Trophoblast cell (in vitro differentiated cells and primary cell): ENCODE data around the gene SASH1.

ENCODE experiments used
- DNase-seq, 2 donors: peaks; one replicate each; pipeline ENCODE4 v3.0.0-alpha.2; 2016
- H2AFZ ChIP-seq: 2 replicates; pipeline ENCODE4 v1.6.1; 2013; ENCODE audit warnings: low read length, moderate library complexity, mild to moderate bottlenecking; ENCODE audit not compliant: insufficient read depth, poor library complexity
- H2AK5ac ChIP-seq: 2 replicates; pipeline ENCODE4 v1.6.1; 2013; ENCODE audit warnings: mild to moderate bottlenecking, low read length
- H2BK120ac ChIP-seq: 2 replicates; pipeline ENCODE4 v1.6.1; 2013; ENCODE audit warnings: low read length, mild to moderate bottlenecking, moderate library complexity; ENCODE audit not compliant: insufficient read depth, poor library complexity
- H2BK12ac ChIP-seq: 2 replicates; pipeline ENCODE4 v1.6.1; 2013; ENCODE audit warnings: mild to moderate bottlenecking, low read length, moderate library complexity
- H2BK5ac ChIP-seq: 2 replicates; pipeline ENCODE4 v1.6.1; 2013; ENCODE audit warnings: low read length, low read depth, moderate library complexity, mild to moderate bottlenecking; ENCODE audit not compliant: poor library complexity
- H3K14ac ChIP-seq: 2 replicates; pipeline ENCODE4 v1.6.1; 2013; ENCODE audit warnings: mild to moderate bottlenecking, low read length
- H3K18ac ChIP-seq: 2 replicates; pipeline ENCODE4 v1.6.1; 2013; ENCODE audit warnings: mild to moderate bottlenecking, low read length
- H3K23ac ChIP-seq: 2 replicates; pipeline ENCODE4 v1.6.1; 2013; ENCODE audit warnings: low read length
- H3K27ac ChIP-seq: 2 replicates; pipeline ENCODE4 v1.5.1; 2013; ENCODE audit warnings: low read depth, mild to moderate bottlenecking, inconsistent platforms, low read length, moderate library complexity
- H3K27me3 ChIP-seq: 2 replicates; pipeline ENCODE4 v1.6.1; 2013; ENCODE audit warnings: inconsistent platforms, mild to moderate bottlenecking, low read length, moderate library complexity; ENCODE audit not compliant: insufficient read depth
- H3K36me3 ChIP-seq, 2 experiments: 1 replicate in 1 of 2; 2 replicates in 1 of 2; pipeline ENCODE4 v1.6.1; 2013; ENCODE audit warnings: low read length in 2 of 2, mild to moderate bottlenecking in 2 of 2, moderate library complexity in 1 of 2; ENCODE audit not compliant: insufficient read depth in 2 of 2, control insufficient read depth in 1 of 2
- H3K4ac ChIP-seq: 2 replicates; pipeline ENCODE4 v1.6.1; 2013; ENCODE audit warnings: low read depth, mild to moderate bottlenecking, low read length, moderate library complexity
- H3K4me1 ChIP-seq, 2 experiments: 1 replicate in 1 of 2; 2 replicates in 1 of 2; pipeline ENCODE4 v1.6.1; 2013; ENCODE audit warnings: low read length in 2 of 2, mild to moderate bottlenecking in 2 of 2, moderate library complexity in 1 of 2; ENCODE audit not compliant: insufficient read depth in 2 of 2, control insufficient read depth in 1 of 2
- H3K4me2 ChIP-seq: 2 replicates; pipeline ENCODE4 v1.6.1; 2013; ENCODE audit warnings: inconsistent platforms, mild to moderate bottlenecking, low read length, moderate library complexity
- H3K4me3 ChIP-seq: 2 replicates; pipeline ENCODE4 v1.5.1; 2013; ENCODE audit warnings: mild to moderate bottlenecking, low read depth, low read length, inconsistent platforms
- H3K79me1 ChIP-seq: one replicate; pipeline ENCODE4 v1.6.1; 2013; ENCODE audit warnings: low read length
- H3K79me2 ChIP-seq: 2 replicates; pipeline ENCODE4 v1.6.1; 2013; ENCODE audit warnings: low read length, mild to moderate bottlenecking; ENCODE audit not compliant: control insufficient read depth, insufficient read depth, poor library complexity
- H3K9ac ChIP-seq: 2 replicates; pipeline ENCODE4 v1.6.1; 2013; ENCODE audit warnings: mild to moderate bottlenecking, low read length
- H3K9me3 ChIP-seq: 2 replicates; pipeline ENCODE4 v1.6.1; 2013; ENCODE audit warnings: low read depth, mild to moderate bottlenecking, control low read depth, inconsistent platforms, low read length; ENCODE audit not compliant: insufficient read depth
- H4K12ac ChIP-seq: 2 replicates; pipeline ENCODE4 v1.6.1; 2013; ENCODE audit warnings: low read depth, mild to moderate bottlenecking, low read length, moderate library complexity
- H4K8ac ChIP-seq: 2 replicates; pipeline ENCODE4 v1.6.1; 2013; ENCODE audit warnings: low read depth, mild to moderate bottlenecking, low read length, moderate library complexity
- H4K91ac ChIP-seq: one replicate; pipeline ENCODE4 v1.6.1; 2013; ENCODE audit warnings: low read depth, mild to moderate bottlenecking, low read length, moderate library complexity
- WGBS: extraction: QIAGEN DNeasy Blood & Tissue Kit; methylation state at CpG from one replicate; pipeline ENCODE4 v1.1.7; 2013; ENCODE audit warnings: missing lambda C conversion rate; ENCODE audit not compliant: insufficient read length, insufficient coverage; ENCODE audit errors: extremely low coverage; 5-methylcytosine and 5-hydroxymethylcytosine counted together

SASH1 gene

DNA sequence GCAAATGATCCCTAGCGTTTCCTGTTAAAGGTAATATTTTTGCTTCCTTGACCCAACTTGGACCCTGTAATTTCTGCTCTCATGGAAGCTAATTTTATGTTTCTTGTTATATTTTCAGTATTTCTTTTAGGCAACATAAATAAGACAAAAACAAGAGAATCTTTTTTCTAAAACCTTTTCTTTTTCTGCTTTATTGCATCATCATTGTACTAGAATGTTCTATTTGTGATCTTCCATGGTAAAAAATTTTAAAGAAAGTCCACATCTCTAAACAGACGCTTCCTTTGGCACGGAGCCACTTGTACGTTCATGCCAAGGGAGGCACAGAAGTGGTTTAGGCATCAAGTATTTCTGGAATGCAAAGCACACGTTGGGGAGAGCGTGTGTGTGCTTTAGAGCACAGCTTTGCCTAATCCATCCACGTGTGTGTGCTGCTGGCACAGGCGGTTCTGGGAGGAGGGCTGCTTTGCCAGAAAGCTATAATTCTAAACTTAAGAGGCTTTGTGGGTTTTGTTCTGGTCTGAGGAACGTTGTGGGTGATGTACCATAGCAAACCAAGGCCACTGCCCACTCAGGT is 98.3 kb downstream of the SASH1 start:
- Histone ChIP-seq H3K4me2 (no peak overlapping the region), H2AK5ac (no peak overlapping the region), H2AFZ (no peak overlapping the region), H4K12ac (no peak overlapping the region), H4K8ac (no peak overlapping the region), H3K27me3 (no peaks in the 10 kb centered on the region), H3K18ac (no peak overlapping the region), H2BK120ac (no peak overlapping the region), H2BK12ac (no peak overlapping the region), H3K9ac (no peak overlapping the region), H3K9me3 (no peaks in the 10 kb centered on the region), H3K79me1 (no peaks in the 10 kb centered on the region), H2BK5ac (no peak overlapping the region), H4K91ac (no peak overlapping the region), H3K4me1 (peaks cover 13 to 17% of the 10 kb centered on the region in 2 experiments), H3K4ac (no peak overlapping the region), H3K27ac (no peak overlapping the region), H3K14ac (no peak overlapping the region), H3K4me3 (no peak overlapping the region), H3K79me2 (no peaks in the 10 kb centered on the region), H3K36me3 (no peaks in the 10 kb centered on the region), H3K23ac (no peak overlapping the region)
- peak in 1 of 2 donors; percentile 43 for DNase-seq
- WGBS: no CpG with 5 or more reads among the region's 9 CpGs

- WGBS: no CpG with 5 or more reads among the region's 4 CpGs
Observed at GRCh38 chr6:148441454-148441911, 98.8 kb downstream of the SASH1 start.

DNA sequence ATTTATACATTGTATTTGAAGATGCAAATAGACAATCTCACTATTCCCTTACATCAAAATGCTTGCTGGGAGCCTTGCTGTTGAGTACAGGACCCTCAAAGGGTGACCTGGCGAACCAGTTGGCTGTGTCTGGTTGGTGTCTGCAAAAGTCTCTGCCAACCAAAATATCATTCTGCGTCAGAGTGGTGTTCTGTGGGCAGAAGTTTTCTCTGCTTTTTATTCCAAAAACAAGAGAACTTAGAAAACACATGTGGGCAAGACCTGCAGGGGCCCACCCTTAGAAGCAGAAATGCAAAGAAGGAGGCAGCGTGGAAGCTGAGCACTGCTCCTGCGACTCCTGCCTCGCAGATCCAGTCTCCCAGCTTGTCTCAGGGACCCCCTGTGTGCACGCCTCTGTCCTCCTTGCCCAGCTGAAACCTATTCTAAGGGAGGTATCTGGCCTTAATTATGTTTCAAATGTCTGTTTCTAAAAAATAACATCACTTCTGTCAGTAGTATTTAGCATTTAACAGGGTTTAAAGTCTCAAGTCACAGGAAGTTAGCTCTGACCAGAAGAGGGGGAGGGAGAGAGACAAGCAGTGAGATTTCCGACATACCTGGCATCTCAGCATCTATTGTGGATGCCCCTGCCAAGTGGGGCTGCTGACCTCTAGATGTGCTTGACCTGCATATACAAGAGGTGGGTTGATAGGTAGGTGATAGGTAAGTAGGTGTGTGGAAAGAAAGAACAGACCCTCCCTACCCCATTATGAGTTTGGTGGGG is 101.3 kb downstream of the SASH1 start:
- H2AFZ ChIP-seq: no peak overlapping the region
- H4K91ac ChIP-seq: no peak overlapping the region
- peaks cover 25 to 31% of the 10 kb centered on the region in 2 experiments for H3K4me1 ChIP-seq
- no peaks in the 10 kb centered on the region for H3K36me3 ChIP-seq
- no peak overlapping the region for H3K4ac ChIP-seq
- no peak overlapping the region for H2BK120ac ChIP-seq
- peaks cover 5% of the 10 kb centered on the region for H3K79me1 ChIP-seq
- H3K4me3 ChIP-seq: no peak overlapping the region
- no peak overlapping the region for H3K4me2 ChIP-seq
- H3K18ac ChIP-seq: no peak overlapping the region
- no peak overlapping the region for H3K27ac ChIP-seq
- H3K9ac ChIP-seq: no peak overlapping the region
- no peak overlapping the region for H4K12ac ChIP-seq
- no peak overlapping the region for H2BK5ac ChIP-seq
- H3K23ac ChIP-seq: no peak overlapping the region
- peaks cover 3% of the 10 kb centered on the region for H3K79me2 ChIP-seq
- no peaks in the 10 kb centered on the region for H3K27me3 ChIP-seq
- H4K8ac ChIP-seq: no peak overlapping the region
- no peak overlapping the region for H2AK5ac ChIP-seq
- H3K9me3 ChIP-seq: no peaks in the 10 kb centered on the region
- H3K14ac ChIP-seq: no peak overlapping the region
- DNase-seq: no peak
- H2BK12ac ChIP-seq: no peak overlapping the region
- WGBS: no CpG with 5 or more reads among the region's 7 CpGs

More at GRCh38 chr6:148441454-148441911, 98.8 kb downstream of the SASH1 start:
- H3K23ac ChIP-seq: no peak overlapping the region
- H2BK120ac ChIP-seq: no peak overlapping the region
- no peak overlapping the region for H2AFZ ChIP-seq
- no peaks in the 10 kb centered on the region for H3K79me1 ChIP-seq
- H3K4me2 ChIP-seq: no peak overlapping the region
- H3K36me3 ChIP-seq: no peaks in the 10 kb centered on the region
- H3K27ac ChIP-seq: no peak overlapping the region
- no peak overlapping the region for H4K91ac ChIP-seq
- no peak overlapping the region for H3K9ac ChIP-seq
- H4K12ac ChIP-seq: no peak overlapping the region
- no peaks in the 10 kb centered on the region for H3K27me3 ChIP-seq
- H3K14ac ChIP-seq: no peak overlapping the region
- H3K4me3 ChIP-seq: no peak overlapping the region
- no peaks in the 10 kb centered on the region for H3K9me3 ChIP-seq
- no peaks in the 10 kb centered on the region for H3K79me2 ChIP-seq
- no peak overlapping the region for H4K8ac ChIP-seq
- peaks cover 13 to 17% of the 10 kb centered on the region in 2 experiments for H3K4me1 ChIP-seq
- H3K18ac ChIP-seq: no peak overlapping the region
- H2BK12ac ChIP-seq: no peak overlapping the region
- no peak overlapping the region for H2BK5ac ChIP-seq
- DNase-seq: peak in 1 of 2 donors; percentile 29
- no peak overlapping the region for H2AK5ac ChIP-seq
- H3K4ac ChIP-seq: no peak overlapping the region

DNA sequence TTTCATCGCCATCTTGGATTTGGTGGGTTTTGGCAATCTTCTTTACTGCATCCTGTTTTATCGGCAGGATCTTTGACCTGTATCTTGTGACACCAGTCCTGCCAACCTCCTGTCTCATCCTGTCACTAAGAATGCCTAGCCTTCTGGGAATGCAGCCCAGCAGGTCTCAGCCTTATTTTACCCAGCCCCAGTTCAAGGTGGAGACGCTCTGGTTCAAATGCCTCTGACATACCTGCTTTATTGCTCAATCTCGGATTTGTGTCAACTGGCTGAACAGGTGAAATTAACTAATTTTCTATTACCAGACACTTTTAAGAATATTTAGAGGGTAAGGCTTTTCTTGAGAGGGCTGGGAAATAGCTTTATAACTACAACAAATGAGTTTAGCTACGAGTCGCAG is 102.5 kb downstream of the SASH1 start:
- H3K79me1 ChIP-seq: peaks cover 5% of the 10 kb centered on the region
- peak overlapping the region; percentile 27 for H3K27ac ChIP-seq
- no peak overlapping the region for H2AFZ ChIP-seq
- H3K36me3 ChIP-seq: no peaks in the 10 kb centered on the region
- H3K27me3 ChIP-seq: no peaks in the 10 kb centered on the region
- no peak overlapping the region for H3K4me2 ChIP-seq
- no peak overlapping the region for H2BK5ac ChIP-seq
- WGBS: no CpG with 5 or more reads among the region's 6 CpGs
- no peak overlapping the region for H2BK120ac ChIP-seq
- no peak overlapping the region for H4K12ac ChIP-seq
- peak; percentile 92 to 97 for DNase-seq
- H3K4ac ChIP-seq: no peak overlapping the region
- H3K14ac ChIP-seq: no peak overlapping the region
- H4K91ac ChIP-seq: no peak overlapping the region
- H3K18ac ChIP-seq: no peak overlapping the region
- H3K79me2 ChIP-seq: peaks cover 3% of the 10 kb centered on the region
- peaks cover 25 to 31% of the 10 kb centered on the region in 2 experiments for H3K4me1 ChIP-seq
- no peak overlapping the region for H2AK5ac ChIP-seq
- no peak overlapping the region for H3K23ac ChIP-seq
- H3K9ac ChIP-seq: no peak overlapping the region
- H3K9me3 ChIP-seq: no peaks in the 10 kb centered on the region
- H2BK12ac ChIP-seq: no peak overlapping the region
- no peak overlapping the region for H4K8ac ChIP-seq
- no peak overlapping the region for H3K4me3 ChIP-seq
